Iris pigment epithelial cell (primary cell): ENCODE measurements around the gene ZNF280A.

ENCODE experiments used
- DNase-seq: peaks from one replicate; pipeline ENCODE4 v3.0.0-alpha.2; 2011; ENCODE audit warnings: low read depth

ZNF280A gene, protein sequence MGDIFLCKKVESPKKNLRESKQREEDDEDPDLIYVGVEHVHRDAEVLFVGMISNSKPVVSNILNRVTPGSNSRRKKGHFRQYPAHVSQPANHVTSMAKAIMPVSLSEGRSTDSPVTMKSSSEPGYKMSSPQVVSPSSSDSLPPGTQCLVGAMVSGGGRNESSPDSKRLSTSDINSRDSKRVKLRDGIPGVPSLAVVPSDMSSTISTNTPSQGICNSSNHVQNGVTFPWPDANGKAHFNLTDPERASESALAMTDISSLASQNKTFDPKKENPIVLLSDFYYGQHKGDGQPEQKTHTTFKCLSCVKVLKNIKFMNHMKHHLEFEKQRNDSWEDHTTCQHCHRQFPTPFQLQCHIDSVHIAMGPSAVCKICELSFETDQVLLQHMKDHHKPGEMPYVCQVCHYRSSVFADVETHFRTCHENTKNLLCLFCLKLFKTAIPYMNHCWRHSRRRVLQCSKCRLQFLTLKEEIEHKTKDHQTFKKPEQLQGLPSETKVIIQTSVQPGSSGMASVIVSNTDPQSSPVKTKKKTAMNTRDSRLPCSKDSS

DNA sequence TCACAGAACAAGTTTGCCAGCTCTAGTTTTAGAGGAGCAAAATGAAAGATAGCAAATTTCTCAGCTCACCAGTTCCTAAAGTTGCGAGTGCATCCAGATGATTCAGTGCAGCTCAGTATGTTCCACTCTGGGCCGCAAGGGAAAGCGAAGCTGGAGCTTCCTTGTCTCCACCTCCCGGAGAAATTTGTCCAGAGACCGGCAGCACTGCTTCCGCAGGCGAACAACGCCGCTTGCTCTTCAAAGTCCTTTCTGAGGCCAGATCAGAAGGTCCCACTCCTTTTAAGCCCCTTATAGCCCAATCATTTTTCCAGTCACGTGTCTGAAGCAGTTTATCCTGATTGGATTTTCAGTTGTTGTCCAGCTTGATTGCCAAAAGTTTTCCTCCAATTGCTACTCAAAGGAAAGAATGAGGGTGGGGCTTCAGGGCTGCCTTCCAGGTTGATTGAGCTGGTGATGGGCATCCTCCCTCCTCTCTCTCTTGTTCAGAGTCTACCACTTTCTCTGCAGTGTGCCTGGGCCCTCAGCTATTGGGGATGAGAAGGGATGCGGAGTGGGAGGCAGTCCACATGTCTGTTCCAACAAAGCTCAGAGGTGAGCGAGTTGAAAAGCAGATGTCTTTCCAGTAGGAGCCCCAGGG is at the start of gene ZNF280A:
Gene ZNF280A, minus strand, starts transcription at position 251 of the 637 bp plus-strand sequence. CDS start 4,640 bp downstream, outside the sequence.
- no peak for DNase-seq

DNA sequence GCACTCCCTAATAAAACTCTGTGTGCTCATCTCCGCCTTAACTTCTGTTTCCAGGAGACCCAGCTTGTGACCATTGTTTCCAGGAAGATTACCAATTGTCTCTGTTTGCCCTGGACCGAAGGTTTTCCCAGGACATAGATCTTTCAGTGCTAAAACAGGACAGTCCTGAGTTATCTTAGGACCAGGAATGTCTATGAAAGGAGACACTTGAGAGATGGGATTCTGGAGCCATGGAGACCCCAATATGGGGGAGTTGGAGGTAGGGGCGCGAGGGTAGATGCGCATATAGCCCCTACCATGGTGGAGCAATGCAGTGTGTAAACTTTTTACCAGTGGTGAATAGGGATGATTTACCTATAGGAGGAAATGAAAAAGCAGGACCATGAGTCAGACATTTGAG is 49.1 kb upstream of the ZNF280A start:
- DNase-seq: no peak

DNA sequence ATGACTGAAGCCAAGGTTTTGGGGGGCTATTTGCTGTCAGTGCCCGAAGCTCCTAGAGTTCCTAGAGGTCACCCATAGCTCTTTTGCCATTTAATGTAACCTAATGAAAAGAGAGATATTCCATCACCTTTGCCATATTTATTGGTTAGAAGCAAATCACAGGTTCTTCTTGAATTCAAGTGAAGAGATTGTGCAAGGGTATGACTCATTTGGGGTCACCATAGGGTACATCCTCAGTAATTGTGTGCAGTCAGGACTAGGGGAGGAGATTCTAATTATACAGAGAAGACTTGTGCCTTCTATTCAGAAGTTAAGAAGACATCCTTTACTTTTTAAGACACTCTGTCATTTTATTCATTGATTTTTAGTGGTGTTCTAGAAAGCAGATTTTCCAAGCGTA is 45.9 kb upstream of the ZNF280A start:
- DNase-seq: peak; percentile 79

DNA sequence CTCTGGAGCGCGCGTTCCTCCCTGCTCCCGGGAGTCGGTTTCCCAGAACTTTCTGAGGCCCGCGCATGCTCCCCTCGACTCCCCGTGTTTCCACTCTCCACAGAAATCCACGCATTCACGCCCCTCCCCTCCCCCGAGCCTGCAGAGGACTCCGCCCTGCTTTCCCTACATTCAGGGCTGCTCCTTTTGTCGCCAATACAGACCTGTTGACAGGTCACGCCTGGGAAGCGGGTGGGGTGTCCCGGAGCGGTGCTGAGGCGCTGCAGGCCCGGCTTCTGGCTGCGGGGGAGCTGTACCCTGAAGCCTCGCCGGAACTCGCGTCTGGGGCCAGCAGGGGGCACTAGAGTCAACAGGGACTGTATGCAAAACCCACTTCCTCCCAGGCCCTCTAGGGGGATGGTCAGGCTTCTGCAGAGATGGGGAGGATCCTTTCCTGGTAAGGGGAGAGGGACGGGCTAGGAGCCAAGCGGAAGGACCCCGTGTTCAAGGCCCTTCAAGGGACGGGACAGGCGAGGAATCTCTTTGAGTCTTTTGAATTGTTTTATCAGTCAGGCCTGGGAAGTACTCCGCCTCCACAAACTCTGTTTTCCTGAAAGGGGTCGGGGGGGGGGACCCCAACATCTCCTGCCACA is 39.0 kb upstream of the ZNF280A start, which contains the start of gene PRAME:
Gene PRAME, minus strand, starts transcription at position 294 of the 632 bp plus-strand sequence. CDS start 2,433 bp downstream, outside the sequence.
- peak; percentile 55 for DNase-seq

DNA sequence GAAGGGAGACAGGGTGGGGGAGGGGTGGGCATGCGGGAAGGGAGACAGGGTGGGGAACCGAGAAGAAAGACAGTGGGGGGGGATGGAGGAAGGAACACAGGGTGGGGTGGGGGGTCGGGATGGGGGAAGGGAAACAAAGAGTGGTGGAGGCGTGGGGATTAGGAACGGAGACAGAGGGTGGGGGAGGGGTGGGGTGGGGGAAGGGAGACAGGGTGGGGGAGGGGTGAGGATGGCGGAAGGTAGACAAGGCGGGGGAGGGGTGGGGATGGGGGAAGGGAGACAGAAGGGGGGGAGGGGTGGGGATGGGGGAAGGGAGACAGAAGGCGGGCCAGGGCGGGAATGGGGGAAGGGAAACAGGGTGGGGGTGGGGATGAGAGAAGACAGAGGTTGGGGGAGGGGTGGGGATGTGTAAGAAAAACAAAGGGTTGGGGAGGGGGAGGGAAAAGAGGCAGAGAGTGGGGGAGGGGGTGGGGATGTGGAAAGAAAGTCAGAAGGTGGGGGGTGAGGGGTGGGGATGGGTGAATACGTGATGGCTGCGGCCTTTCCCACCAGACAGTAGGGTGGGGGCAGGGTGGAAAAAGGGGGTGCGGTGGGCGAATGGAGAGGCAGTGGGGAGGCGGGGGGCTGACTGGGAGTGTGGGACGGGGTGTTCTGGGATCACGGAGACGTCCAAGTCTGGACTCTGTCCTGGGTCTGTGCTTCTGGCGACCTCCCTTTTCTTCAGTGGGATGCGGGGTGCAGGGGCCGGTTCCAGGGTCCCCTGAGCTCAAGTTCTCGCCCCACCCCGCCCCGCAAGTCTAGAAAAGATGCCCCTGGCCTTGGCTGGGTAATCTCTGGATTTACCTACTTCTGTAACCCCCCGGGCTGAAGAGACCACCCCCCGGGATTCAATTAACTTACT is 38.3 kb upstream of the ZNF280A start:
- no peak for DNase-seq

DNA sequence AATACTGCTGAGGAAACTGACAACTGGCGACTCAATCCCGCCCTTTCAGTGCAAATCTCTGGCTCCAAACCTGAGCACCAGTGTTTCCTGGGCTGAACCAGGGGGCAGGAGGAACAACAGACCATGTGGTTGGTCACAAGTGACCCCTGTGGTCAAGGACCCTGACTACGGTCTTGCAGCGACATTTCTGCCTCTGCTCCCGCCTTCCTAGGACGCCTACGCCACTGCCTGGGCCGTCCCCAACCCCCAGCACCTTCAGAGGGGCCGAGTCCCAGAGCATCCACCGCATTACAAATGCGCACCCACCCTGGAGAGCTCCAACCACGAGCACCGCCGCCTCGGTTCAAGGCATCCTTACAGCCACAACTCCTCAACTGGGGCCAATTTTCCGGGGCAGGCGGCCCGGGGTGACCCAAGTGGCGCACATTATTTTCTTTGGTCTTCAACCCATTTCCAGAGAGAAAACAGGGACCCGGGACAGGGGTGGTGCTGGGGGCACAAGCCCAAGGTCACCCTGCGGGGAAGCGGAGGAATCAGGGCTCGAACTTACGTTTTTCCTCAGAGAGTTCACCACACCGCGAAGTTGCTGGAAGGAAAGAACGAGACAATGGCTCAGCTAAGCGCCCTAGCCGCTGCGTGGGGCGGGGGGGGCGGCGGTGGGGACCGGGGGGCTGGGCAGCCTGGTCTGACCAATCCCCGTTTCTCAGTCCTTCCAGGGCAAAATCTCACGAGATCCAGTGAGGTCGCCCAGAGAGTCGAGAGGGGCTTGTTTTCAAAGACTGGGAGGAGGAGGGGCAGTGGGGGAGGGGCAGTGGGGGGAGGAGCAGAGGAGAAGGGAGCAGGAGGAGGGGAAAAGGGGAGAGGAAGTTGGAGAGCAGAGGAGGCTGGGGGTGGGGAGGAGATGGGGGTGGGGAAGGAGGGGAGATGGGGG is 37.2 kb upstream of the ZNF280A start:
- no peak for DNase-seq

DNA sequence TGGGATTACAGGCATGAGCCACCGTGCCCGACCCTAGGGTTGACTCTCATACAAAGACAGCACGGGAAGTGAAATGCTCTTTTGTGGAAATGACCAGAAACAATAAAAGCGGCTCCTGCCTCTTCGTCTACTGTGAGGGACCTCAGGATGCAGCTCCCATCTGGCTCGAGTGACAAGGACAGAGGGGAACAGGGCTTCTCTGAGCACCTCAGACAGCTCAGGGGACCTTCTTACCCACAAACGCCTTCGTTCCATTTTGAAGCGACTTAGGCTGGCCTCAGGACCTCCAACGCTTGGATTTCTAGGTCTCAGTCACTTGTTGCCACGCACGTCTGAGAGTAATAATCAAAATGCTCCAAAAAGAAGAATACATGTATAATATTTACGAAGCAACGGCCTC is 36.5 kb upstream of the ZNF280A start:
- no peak for DNase-seq

DNA sequence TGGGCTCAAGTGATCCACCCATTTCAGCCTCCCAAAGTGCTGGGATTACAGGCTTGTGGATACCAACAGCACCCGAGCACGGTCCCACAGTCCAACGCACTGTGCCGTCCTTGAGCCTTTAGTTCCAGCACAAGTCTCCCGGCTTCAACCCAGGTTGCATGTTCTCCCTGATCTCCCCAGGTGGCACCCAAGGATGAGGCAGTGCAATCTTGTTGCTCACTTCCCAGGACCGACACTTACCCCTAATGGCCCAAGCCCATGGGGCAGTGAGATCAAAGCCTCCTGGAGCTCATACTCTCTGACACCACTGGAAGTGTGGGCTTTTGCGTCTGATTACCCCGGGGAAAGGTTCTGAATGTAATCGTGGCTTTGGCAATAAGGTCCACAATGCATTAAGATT is 35.5 kb upstream of the ZNF280A start:
- no peak for DNase-seq

DNA sequence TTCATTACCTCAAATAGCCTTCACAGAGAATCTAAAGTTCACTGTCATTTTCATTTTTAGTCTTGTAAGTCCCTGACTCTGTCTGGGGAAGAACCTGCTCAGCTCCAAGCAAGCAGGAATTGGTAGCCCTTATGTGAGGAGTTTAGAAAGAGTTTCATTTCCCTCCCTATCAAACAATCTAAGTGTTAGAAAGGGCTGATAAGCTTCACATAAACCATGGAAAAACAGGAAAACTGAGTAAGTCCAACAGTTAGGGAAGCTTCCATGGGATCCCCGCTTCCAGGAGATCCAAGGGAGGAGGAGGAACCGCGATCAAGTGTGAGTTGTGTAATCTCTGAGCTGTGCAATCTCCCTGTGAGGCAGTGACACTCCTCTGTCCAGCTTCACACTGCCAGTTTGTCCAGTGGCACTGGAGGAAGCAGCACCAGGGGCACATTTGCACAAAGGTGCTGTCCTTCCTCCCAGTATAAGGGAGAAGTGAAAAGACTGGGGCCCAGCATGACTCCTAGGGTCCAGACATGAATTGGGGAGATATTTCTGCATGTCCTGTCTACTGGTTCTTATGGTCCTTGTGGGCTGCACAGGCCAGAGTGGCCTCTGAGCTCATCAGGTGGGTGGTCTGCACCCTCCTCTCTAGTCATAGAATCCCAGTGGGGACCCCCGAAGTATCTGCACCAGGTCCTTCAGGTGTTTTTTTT is 34.7 kb upstream of the ZNF280A start:
- peak; percentile 4 for DNase-seq

DNA sequence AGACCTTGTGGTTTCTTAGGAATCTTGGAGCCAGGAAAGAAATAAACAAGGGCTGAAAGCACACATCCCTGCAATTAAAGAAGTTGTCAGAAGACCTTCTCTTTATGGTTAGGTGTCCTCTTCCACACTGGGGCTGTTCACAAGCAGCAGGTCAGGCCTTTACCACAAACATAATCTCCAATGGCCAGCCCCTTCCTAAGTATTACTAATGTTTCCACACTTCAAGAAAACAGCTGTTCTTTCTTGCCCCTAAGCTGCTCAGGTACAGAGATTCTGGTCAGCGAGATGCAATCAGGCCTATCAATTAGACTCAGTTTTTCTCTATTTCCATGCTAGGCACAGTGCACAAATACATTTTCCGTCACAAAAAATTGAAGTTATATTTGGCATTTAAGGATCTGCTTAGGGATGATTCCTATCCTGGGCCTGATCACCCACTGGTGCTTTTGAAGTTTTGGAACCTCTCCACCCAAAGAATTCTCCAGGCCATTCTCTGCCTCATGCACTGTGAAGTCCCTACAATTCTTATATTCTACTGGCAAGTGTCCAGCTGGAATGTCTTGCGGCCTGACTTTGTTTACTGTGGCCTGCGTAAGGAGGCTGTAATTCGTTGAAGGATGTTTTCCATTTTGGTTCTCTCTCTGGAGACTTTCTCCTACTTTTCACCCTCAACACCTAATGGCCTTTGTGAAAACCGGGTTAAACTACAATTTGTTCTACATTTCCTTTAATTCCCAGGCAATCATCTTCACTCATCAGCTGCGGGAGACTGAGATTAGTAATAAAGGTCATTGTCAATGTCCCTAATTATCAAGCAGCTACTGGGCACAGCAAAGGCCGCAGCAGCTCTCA is 33.9 kb upstream of the ZNF280A start:
- peak; percentile 13 for DNase-seq

DNA sequence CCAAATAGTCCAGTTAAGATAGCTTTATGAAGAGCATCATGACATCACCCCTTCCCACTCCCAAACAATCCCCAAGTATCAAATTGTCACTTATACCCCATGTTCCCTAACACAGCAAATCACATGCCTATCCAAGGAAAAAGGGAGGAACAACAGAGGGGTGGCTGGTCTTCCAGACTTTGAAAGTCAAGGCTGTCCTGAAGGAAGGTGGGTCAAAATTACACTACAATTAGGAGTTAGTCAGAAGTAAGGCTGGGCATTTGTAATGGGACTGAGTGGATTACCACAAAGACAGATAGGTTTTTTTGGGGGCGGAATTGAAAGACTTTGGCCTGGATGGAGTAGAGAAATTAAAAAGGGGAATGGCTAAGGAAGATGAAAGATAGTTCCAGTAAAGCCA is 33.1 kb upstream of the ZNF280A start:
- no peak for DNase-seq

DNA sequence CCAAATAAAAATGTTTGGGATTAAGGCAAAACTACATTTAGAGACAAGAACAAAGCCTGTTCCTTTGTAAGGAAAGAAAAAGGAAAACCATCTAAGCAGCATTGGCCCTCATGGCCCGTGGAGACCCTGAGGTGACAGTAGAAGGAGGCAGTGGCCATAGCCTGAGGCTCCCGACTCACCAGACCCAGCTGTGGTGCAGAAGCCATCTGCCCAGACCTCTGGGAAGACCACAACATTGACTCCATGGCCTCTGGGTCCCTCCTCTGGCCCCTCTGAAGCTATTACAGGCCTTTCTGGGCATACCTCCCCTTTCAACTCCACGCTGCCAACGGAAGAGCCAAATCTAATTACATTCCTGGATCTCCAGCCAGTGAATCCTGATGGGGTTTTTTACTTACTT is 32.6 kb upstream of the ZNF280A start:
- no peak for DNase-seq

DNA sequence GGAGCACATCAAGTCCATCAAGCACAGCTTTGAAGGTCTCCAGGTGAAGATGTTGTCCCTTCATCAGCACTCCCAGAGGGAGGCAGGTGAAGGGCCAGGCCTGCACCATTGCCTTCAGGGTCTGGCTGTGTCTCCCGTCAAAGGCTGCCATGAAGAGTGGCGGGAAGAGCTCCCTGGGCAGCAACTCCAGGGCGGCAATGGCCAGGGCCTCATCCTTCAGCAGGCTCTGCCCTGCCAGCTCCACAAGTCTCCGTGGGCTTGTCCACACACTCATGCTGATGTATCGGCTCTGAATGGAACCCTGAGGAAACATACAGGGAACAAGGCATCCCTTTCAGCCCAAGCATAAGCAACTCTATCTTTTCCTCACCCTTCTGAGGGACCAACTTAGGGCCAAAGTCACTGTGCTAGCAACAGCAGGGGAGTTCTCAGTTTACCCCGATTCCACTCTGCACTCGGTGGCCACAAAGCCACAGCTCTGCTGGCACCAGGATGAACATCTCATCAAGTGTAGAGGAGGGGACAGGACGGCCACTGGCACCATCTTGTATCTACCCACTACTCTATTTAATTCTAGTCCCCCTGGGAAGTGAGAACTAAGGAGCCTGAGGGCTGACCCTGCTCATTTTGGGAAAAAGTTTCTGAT is 30.8 kb upstream of the ZNF280A start:
- DNase-seq: no peak

DNA sequence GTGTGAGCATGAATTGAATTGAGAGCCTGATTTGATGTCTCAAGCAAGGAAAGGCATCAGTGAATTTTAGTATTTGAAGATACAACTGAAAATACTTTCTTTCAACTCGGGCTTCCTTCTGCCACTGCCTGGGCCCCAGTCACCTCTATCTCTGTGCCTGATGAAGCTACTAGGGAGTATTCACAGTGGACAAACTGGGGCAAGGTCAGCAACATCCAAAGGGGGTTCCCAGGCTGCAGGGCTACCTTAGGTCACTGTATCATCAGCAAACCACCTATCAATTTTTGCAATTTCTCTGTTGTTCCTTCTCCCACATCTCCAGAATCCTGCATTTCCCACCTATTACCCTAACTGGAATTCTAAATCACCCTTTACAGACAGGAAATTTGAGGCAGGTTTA is 28.8 kb upstream of the ZNF280A start:
- no peak for DNase-seq

DNA sequence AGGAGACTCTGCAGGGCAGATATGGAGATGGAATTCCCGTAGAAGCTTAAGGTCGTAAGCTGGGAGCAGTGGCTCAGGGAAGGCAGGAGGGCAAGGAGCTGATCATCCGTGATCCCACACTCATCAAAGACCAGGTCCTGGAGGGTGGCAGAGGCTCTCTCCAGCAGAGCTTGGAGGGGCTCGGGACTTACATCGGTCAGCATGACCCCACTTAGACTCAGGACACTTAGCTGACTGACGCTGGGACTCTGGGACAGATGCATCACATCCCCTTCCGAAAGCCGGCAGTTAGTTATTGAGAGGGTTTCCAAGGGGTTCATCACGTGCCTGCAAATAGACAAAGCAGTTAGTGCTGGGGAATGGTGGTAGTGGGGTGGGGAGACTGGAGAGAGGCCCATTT is 28.2 kb upstream of the ZNF280A start:
- DNase-seq: no peak

DNA sequence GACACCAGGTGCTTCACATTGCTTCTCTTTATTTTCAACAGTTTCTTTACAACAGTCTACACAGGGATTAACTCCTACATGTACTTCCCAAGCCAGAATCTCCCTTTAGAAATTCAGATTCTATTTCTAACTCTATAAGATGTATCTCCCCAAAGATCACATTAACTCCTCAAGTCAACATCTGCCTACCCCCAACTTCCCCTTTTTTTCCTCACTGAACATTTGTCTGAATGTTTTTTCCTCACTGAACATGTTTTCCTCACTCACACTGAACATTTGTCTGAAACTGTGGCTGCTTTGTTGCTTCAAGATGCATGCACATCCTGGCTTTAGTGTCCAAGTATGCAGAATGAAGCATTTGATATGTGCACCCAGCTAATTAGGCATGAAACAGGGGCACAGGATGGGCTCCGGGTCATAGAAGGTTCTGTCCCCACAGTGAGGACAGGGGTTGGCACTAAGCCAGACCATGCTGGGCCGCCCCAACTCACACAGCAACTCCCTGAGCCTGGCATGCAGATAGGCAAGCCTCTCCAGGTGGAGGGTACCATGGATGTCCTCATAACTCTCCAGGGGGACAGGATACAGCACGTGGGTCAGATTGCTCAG is 27.7 kb upstream of the ZNF280A start:
- no peak for DNase-seq

DNA sequence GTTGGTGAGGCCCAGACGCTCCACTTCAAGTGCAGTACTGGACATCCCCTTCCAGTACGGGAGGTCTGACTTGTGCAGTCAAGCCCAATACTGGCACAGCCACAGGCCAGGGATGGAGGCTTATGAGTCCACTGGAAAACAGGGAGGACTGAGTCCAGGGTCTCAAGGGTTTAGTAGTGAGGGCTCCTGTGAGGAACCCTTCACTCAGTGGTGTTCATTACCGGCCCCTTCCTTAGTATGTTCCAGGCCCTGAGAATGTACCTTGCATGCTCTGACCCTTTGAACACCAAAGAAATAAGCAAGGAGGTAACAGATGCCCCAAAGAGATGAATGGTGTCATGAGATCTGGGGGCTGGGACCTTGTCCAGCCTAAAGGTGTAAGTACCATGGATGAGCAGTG is 27.2 kb upstream of the ZNF280A start:
- DNase-seq: no peak

DNA sequence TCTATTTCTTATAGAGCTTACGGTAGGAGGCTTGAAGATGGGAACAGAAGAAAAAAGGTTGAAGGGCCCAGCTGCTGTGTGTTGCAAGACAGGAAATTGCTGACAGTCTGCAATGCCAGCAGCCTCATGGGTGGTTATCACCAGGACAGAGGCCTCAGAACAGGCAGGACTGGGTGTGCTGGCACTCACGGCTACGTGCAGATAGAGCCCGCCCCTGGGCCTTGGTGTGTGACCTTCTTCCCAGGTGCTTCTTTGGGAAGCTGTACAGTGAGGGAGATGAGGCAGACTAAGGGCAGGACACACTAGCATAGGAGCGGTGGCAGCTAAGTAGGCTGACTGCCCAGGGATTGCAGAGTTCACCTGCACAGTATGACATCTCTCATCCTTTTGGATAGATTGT is 26.4 kb upstream of the ZNF280A start:
- peak; percentile 61 for DNase-seq
